Measurements from ENCODE around the gene CLIP2.

DNA sequence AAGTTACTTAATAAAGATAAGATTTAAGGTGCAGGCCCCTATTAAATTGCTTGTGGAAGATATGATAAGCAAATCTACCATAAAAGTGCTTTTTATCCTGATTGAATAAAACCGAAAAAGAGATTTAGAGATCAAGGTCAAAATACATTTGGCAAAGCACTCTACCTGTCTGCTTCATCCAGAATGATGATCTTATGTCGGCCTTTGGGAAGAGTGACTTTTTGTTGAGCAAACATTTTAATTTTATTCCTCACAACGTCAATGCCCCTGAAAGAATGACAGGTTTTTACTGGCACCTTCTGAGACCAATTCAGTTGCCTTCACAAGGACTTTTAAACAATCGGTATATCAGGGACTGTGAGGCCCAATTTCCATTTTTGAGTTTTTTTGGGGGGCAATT lies 42.7 kb upstream of the CLIP2 start:
- TF ChIP-seq EZH2phosphoT487 (IDR thresholded peaks at IDR 0.05; ENCODE audit: low read length) (no peak), EZH2 (optimal IDR thresholded peaks at IDR 0.05; ENCODE audit: low read depth, low read length) (no peak)
- TF ChIP-seq, protein P1, sequence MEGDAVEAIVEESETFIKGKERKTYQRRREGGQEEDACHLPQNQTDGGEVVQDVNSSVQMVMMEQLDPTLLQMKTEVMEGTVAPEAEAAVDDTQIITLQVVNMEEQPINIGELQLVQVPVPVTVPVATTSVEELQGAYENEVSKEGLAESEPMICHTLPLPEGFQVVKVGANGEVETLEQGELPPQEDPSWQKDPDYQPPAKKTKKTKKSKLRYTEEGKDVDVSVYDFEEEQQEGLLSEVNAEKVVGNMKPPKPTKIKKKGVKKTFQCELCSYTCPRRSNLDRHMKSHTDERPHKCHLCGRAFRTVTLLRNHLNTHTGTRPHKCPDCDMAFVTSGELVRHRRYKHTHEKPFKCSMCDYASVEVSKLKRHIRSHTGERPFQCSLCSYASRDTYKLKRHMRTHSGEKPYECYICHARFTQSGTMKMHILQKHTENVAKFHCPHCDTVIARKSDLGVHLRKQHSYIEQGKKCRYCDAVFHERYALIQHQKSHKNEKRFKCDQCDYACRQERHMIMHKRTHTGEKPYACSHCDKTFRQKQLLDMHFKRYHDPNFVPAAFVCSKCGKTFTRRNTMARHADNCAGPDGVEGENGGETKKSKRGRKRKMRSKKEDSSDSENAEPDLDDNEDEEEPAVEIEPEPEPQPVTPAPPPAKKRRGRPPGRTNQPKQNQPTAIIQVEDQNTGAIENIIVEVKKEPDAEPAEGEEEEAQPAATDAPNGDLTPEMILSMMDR (IDR thresholded peaks at IDR 0.05; ENCODE audit: low read length), result no peak

Measured in MM.1S (cell line).